HEK293T (cell line): ENCODE data around the gene SZT2.

ENCODE experiments used
- CTCF ChIA-PET: fragments of 350-600 bp; formaldehyde crosslinking; extraction: SDS; loops from one replicate; lab custom pipeline; 2021; ENCODE audit warnings: antibody characterized with exemption, inconsistent platforms; lab: Yijun Ruan, JAX
- POLR2A ChIA-PET: fragments of 350-600 bp; formaldehyde crosslinking; extraction: SDS; loops from one replicate; lab custom pipeline; 2020; ENCODE audit warnings: antibody characterized with exemption, inconsistent platforms; lab: Yijun Ruan, JAX
- DNase-seq: peaks from one replicate; pipeline ENCODE4 v3.0.0; 2012; ENCODE audit warnings: mixed read lengths; ENCODE audit errors: extremely low spot score
- ARNT ChIP-seq: fragments of 450-650 bp; IDR thresholded peaks from 2 replicates; pipeline ENCODE4 v1.6.1; 2017; ENCODE audit warnings: mild to moderate bottlenecking
- BHLHE40 ChIP-seq: fragments of 450-650 bp; IDR thresholded peaks from 2 replicates; pipeline ENCODE4 v1.6.1; 2016; ENCODE audit warnings: mild to moderate bottlenecking, moderate library complexity, borderline replicate concordance
- CTBP1 ChIP-seq: fragments of 450-650 bp; IDR thresholded peaks from 2 replicates; pipeline ENCODE4 v1.6.1; 2016; ENCODE audit warnings: borderline replicate concordance
- ELF4 ChIP-seq: fragments of 450-650 bp; IDR thresholded peaks from 2 replicates; pipeline ENCODE4 v1.6.1; 2017; ENCODE audit warnings: antibody characterized with exemption
- FOXA1 ChIP-seq: fragments of 450-650 bp; IDR thresholded peaks from 2 replicates; pipeline ENCODE4 v1.6.1; 2016; ENCODE audit warnings: mild to moderate bottlenecking
- FOXK2 ChIP-seq: fragments of 450-650 bp; IDR thresholded peaks from 2 replicates; pipeline ENCODE4 v1.6.1; 2016; ENCODE audit warnings: mild to moderate bottlenecking
- FOXM1 ChIP-seq: fragments of 450-650 bp; IDR thresholded peaks from 2 replicates; pipeline ENCODE4 v1.6.1; 2017; ENCODE audit warnings: mild to moderate bottlenecking, borderline replicate concordance
- HDGF ChIP-seq: fragments of 450-650 bp; IDR thresholded peaks from 2 replicates; pipeline ENCODE4 v1.6.1; 2017; ENCODE audit warnings: antibody characterized with exemption, borderline replicate concordance
- L3MBTL2 ChIP-seq: fragments of 450-650 bp; conservative IDR thresholded peaks from 2 replicates; pipeline ENCODE4 v1.6.1; 2016; ENCODE audit warnings: mild to moderate bottlenecking
- LEF1 ChIP-seq: fragments of 450-650 bp; IDR thresholded peaks from 2 replicates; pipeline ENCODE4 v1.6.1; 2017; ENCODE audit warnings: mild to moderate bottlenecking, borderline replicate concordance
- NFRKB ChIP-seq: fragments of 450-650 bp; IDR thresholded peaks from 2 replicates; pipeline ENCODE4 v1.6.1; 2016; ENCODE audit warnings: mild to moderate bottlenecking, moderate library complexity
- PKNOX1 ChIP-seq: fragments of 450-650 bp; IDR thresholded peaks from 2 replicates; pipeline ENCODE4 v1.6.1; 2016
- SP1 ChIP-seq: fragments of 450-650 bp; IDR thresholded peaks from 2 replicates; pipeline ENCODE4 v1.6.1; 2017
- SUZ12 ChIP-seq: fragments of 450-650 bp; IDR thresholded peaks from 2 replicates; pipeline ENCODE4 v1.6.1; 2016; ENCODE audit warnings: mild to moderate bottlenecking
- TARDBP ChIP-seq: fragments of 450-650 bp; IDR thresholded peaks from 2 replicates; pipeline ENCODE4 v1.6.1; 2016
- ZNF384 ChIP-seq: fragments of 450-650 bp; IDR thresholded peaks from 2 replicates; pipeline ENCODE4 v1.6.1; 2016

Gene SZT2

GRCh38 chr1:43379476-43379875, 10.2 kb upstream of the SZT2 start:
- TF ChIP-seq HDGF (no peak), BHLHE40 (no peak), NFRKB (no peak), CTBP1 (no peak), FOXM1 (no peak), FOXA1 (no peak), L3MBTL2 (no peak), TARDBP (no peak), SUZ12 (no peak), ELF4 (no peak), LEF1 (no peak)
- POLR2A ChIA-PET, result interaction anchor here (0.7 to 1.3 kb wide), 2 partner anchors 9 to 196 kb away, joined by 3 read pairs; no protein-coding TSS in a partner anchor
- DNase-seq, result no peak
- CTCF ChIA-PET, result no interaction called here

- no peak for TF ChIP-seq ELF4
- TF ChIP-seq FOXA1, result no peak
- TF ChIP-seq CTBP1, result no peak
- no peak for TF ChIP-seq PKNOX1
- no peak for TF ChIP-seq L3MBTL2
- TF ChIP-seq LEF1, result no peak
- no peak for TF ChIP-seq BHLHE40
- no peak for TF ChIP-seq NFRKB
- TF ChIP-seq FOXM1, result no peak
- no peak for TF ChIP-seq TARDBP
- no peak for TF ChIP-seq HDGF
- TF ChIP-seq ARNT, result no peak
- CTCF ChIA-PET, result no interaction called here
- no peak for DNase-seq
- POLR2A ChIA-PET, result interaction anchor here (1.0 to 2.8 kb wide), 2 partner anchors 13 to 23 kb away, joined by 4 to 12 read pairs; partner anchors contain the start of gene CDC20
These were observed 8.1 kb upstream of the SZT2 start for GRCh38 chr1:43381612-43382011.

DNA sequence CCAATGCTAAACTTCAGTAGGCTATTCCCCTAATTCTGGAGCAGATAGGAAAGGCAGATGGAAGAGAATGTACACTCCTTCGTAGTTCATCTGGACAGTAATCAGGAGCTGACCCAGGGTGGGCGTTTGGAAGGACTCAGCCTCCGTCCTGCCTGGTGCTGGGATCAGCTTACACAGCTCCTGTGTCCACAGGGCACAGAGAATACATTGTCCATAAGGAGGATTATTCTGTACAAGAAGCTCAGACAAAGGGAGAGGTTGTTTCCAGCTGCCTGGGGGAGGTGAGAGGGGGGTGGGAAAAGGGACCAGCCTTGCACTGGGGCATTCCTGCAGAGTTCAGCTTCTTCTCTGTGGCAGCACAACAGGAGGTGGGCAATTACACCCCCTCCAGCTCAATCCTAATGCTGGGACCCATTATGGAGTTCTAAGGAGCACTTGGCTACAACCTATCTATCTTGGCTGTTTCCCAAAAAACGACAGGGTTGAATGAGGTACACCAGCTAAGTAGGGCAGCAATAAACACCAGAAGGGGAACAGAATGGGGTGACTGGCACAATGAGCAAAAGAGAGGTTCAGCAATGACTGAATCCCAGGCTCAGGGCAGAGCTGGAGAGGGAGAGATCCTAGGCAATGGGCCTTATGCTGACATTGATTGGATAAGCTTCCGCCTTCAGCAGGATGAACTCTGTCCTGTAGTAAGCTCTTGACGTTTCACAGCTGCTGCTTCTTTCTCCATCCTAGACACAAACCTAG, 7.5 kb upstream of the SZT2 start:
- CTCF ChIA-PET, result no interaction called here
- DNase-seq, result no peak

DNA sequence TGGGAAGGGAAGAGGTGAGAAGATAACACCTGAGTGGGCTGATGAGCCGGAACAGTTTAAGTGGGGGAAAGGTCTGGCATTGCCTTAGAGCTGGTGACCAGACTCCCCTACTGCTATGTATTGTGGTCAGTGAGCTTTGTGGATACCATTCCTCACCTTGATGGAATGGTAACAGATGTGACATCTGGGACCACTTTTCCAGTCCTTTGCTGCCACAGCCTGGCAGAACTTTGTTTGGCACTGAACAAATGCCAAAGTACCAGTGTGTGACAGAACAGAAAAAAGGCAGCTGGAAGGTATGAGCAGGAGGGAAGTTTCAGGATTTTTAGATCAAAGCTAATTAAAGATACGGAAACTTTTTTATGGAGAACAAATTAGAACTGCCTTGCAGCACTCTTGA, 6.2 kb upstream of the SZT2 start:
- DNase-seq, result no peak
- no peak for TF ChIP-seq LEF1
- TF ChIP-seq FOXM1, result no peak
- no peak for TF ChIP-seq HDGF
- no peak for TF ChIP-seq NFRKB
- TF ChIP-seq FOXK2, result no peak
- ChIA-PET CTCF (interaction anchor here (0.6 kb wide), 1 partner anchor 480 kb away, joined by 3 read pairs; no protein-coding TSS in a partner anchor), POLR2A (interaction anchor here (2.8 kb wide), 1 partner anchor 25 kb away, joined by 12 read pairs; the partner anchor contains the start of gene CDC20)

More for the DNA sequence above, 7.5 kb upstream of the SZT2 start:
- POLR2A ChIA-PET, result interaction anchor here (0.7 to 2.8 kb wide), 4 partner anchors 9 to 24 kb away, joined by 3 to 12 read pairs (median 4); partner anchors contain the start of genes CDC20 and ELOVL1
- TF ChIP-seq CTBP1 (no peak), FOXA1 (no peak), SP1 (no peak), ZNF384 (no peak), ARNT (no peak), PKNOX1 (no peak), NFRKB (no peak)

GRCh38 chr1:43386676-43387075, 3.0 kb upstream of the SZT2 start:
- no peak for TF ChIP-seq LEF1
- DNase-seq, result no peak
- POLR2A ChIA-PET, result no interaction called here
- CTCF ChIA-PET, result no interaction called here

DNA sequence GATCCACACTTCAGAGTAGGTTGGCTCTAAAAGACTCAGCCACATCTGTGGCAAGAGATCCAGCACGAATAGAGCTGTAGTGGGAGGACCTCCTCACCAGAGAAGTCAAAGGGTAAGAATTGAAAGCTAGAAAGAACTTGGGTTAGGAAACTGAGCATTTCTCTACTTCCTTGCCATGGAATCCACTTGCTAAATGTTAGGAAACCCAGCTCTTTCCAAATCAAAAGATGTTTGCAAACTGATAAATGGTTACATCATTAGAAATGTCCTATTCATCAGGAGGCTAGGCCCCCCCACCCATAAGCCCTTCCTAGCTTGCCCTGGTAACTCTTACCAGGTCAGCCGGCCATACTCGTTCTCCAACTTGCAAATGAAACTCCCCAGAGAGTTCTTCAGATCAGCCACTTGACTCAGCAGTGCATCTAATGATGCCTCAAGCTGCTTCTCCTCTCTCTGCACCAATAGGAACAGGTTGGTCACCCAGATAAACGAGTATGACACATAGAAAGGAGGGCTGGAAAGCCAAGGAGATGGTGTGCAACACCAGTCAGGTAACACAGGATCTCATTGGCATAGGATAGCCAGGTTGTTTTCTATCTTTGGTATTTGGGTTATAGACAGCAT, 1.6 kb upstream of the SZT2 start:
- no peak for DNase-seq
- CTCF ChIA-PET, result no interaction called here
- POLR2A ChIA-PET, result interaction anchor here (0.7 to 4.2 kb wide), 4 partner anchors 9 to 150 kb away, joined by 3 to 25 read pairs (median 3); partner anchors contain the start of gene CDC20
- TF ChIP-seq CTBP1, result no peak
- no peak for TF ChIP-seq FOXA1
- no peak for TF ChIP-seq ARNT
- no peak for TF ChIP-seq L3MBTL2
- TF ChIP-seq HDGF, result no peak

- no peak for DNase-seq
- POLR2A ChIA-PET, result interaction anchor here (0.7 to 4.2 kb wide), 7 partner anchors 9 to 151 kb away, joined by 3 to 25 read pairs (median 3); partner anchors contain the start of gene CDC20
- CTCF ChIA-PET, result interaction anchor here (0.8 kb wide), 1 partner anchor 13 kb away, joined by 3 read pairs; no protein-coding TSS in a partner anchor
- TF ChIP-seq LEF1 (no peak), FOXA1 (no peak), BHLHE40 (no peak), L3MBTL2 (no peak), ARNT (no peak), ZNF384 (no peak), SUZ12 (no peak), CTBP1 (no peak), FOXK2 (no peak), NFRKB (no peak), ELF4 (no peak)
These were observed 1.1 kb upstream of the SZT2 start for GRCh38 chr1:43388613-43389012.
